Keratinocyte (primary cell): ENCODE measurements around the gene CDH8. TPM values are rescaled to one million over a fixed set of nuclear protein-coding genes. Genes with fewer than 3 reads are reported as not detected.

Experiments used
- DNase-seq: peaks from one replicate; pipeline ENCODE4 v3.0.0-alpha.2; 2011; ENCODE audit warnings: low read depth, missing footprints, low spot score
- FAIRE-seq: peaks from 2 replicates; lab custom pipeline; 2011; peaks lifted over from hg19 to GRCh38; lab: Jason Lieb, UNC
- H2AFZ ChIP-seq: 2 replicates; pipeline ENCODE4 v1.6.0; 2012; ENCODE audit warnings: low read length, control low read depth, inconsistent platforms; ENCODE audit not compliant: control insufficient read depth
- H3K27ac ChIP-seq: 2 replicates; pipeline ENCODE4 v1.5.1; 2011; ENCODE audit warnings: low read length; ENCODE audit not compliant: control insufficient read depth, insufficient read depth
- H3K27me3 ChIP-seq: 3 replicates; pipeline ENCODE4 v1.6.0; 2011; ENCODE audit warnings: low read length; ENCODE audit not compliant: control insufficient read depth, insufficient read depth; ENCODE audit errors: extremely low read depth
- H3K36me3 ChIP-seq, 2 experiments: 2 replicates in 1 of 2; 3 replicates in 1 of 2; pipeline ENCODE4 v1.5.1; 2011; ENCODE audit warnings: low read length in 2 of 2, mild to moderate bottlenecking in 1 of 2; ENCODE audit not compliant: control insufficient read depth in 2 of 2, insufficient read depth in 2 of 2; ENCODE audit errors: extremely low read depth in 1 of 2
- H3K4me1 ChIP-seq: 3 replicates; pipeline ENCODE4 v1.5.1; 2011; ENCODE audit warnings: low read length; ENCODE audit not compliant: control insufficient read depth, insufficient read depth; ENCODE audit errors: extremely low read depth
- H3K4me2 ChIP-seq: 3 replicates; pipeline ENCODE4 v1.6.0; 2011; ENCODE audit warnings: low read depth, low read length; ENCODE audit not compliant: control insufficient read depth, insufficient read depth; ENCODE audit errors: extremely low read depth
- H3K4me3 ChIP-seq, 3 experiments: fragments of 200-600 bp in 1 of 3; sonication (generic) in 1 of 3; 2 replicates in 2 of 3; 3 replicates in 1 of 3; pipeline ENCODE4 v1.5.1; 2011 to 2016; ENCODE audit warnings: low read length in 3 of 3, mild to moderate bottlenecking in 3 of 3, control low read depth in 2 of 3, inconsistent platforms in 1 of 3, low read depth in 1 of 3, mixed read lengths in 1 of 3, mixed run types in 1 of 3, moderate library complexity in 1 of 3; ENCODE audit not compliant: control insufficient read depth in 2 of 3, insufficient read depth in 2 of 3; ENCODE audit errors: extremely low read depth in 1 of 3
- H3K79me2 ChIP-seq: 2 replicates; pipeline ENCODE4 v1.6.0; 2012; ENCODE audit warnings: low read length; ENCODE audit not compliant: control insufficient read depth, insufficient read depth
- H3K9ac ChIP-seq: 3 replicates; pipeline ENCODE4 v1.6.0; 2011; ENCODE audit warnings: low read length; ENCODE audit not compliant: control insufficient read depth, insufficient read depth; ENCODE audit errors: extremely low read depth
- H3K9me1 ChIP-seq: 3 replicates; pipeline ENCODE4 v1.6.0; 2011; ENCODE audit warnings: low read length; ENCODE audit not compliant: control insufficient read depth, insufficient read depth; ENCODE audit errors: extremely low read depth
- H3K9me3 ChIP-seq: 2 replicates; pipeline ENCODE4 v1.5.1; 2012; ENCODE audit warnings: low read depth, low read length; ENCODE audit not compliant: control insufficient read depth
- H4K20me1 ChIP-seq: 3 replicates; pipeline ENCODE4 v1.6.0; 2011; ENCODE audit warnings: low read length; ENCODE audit not compliant: control insufficient read depth, insufficient read depth; ENCODE audit errors: extremely low read depth
- EZH2 ChIP-seq: IDR thresholded peaks from one replicate; pipeline ENCODE4 v1.6.1; 2012; ENCODE audit warnings: inconsistent platforms, mild to moderate bottlenecking, low read length, moderate library complexity
- dilution Hi-C: fragments of 300-500 bp; cut with MboI; formaldehyde crosslinking; loops from one replicate; pipeline ENCODE4 v1.7.0; 2020; ENCODE audit warnings: low sequenced_read_pairs; ENCODE audit not compliant: extremely low pct_ligation_motif_present
- polyA plus RNA-seq, 5 experiments: library from polyadenylated mRNA; depleted of rRNA in 3 of 5; stranded (reverse) in 3 of 5; stranded (forward) in 1 of 5; unstranded in 1 of 5; fragments of >200 nt; gene quantifications; 1 replicate in 1 of 5; 2 replicates in 3 of 5; 3 replicates in 1 of 5; pipeline versions ENCODE4 v1.2.1 to v1.2.3, GENCODE V29; 2011 to 2012; ENCODE audit warnings: missing spikeins in 2 of 5, low read depth in 1 of 5, low replicate concordance in 1 of 5
- TF ChIP-seq, protein P1 (sequence below), 3 experiments: IDR thresholded peaks in 1 of 3; conservative IDR thresholded peaks in 1 of 3; optimal IDR thresholded peaks in 1 of 3; 2 replicates in 2 of 3; 3 replicates in 1 of 3; pipeline versions ENCODE3 to v1.5.1; 2011; ENCODE audit warnings: low read length in 3 of 3, mild to moderate bottlenecking in 3 of 3, moderate library complexity in 2 of 3, control low read depth in 1 of 3, inconsistent platforms in 1 of 3; ENCODE audit not compliant: insufficient read depth in 2 of 3; ENCODE audit errors: extremely low read depth in 1 of 3

CDH8 gene
- polyA plus RNA-seq, 1 donor (not counting 4 experiments of a cell fraction or from before 2014, with no cell fraction given): 0.18 TPM

DNA sequence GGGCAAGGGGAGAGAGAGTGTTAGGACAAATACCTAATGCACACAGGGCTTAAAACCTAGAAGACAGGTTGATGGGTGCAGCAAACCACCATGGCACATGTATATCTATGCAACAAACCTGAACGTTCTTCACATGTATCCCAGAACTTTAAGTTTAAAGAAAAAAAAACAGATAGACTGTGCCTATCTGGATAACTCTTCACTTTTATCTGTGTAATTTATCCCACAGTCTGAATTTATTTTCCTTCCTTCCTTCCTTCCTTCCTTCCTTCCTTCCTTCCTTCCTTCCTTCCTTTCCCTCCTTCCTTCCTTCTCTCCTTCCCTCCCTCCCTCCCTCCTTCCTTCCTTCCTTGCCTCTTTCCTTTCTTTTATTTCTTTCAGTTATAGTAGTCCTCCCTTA is 370.7 kb downstream of the CDH8 start:
- Histone ChIP-seq H3K4me3 (no peak overlapping the region), H4K20me1 (no peaks in the 10 kb centered on the region), H3K9me1 (no peaks in the 10 kb centered on the region), H3K4me2 (no peak overlapping the region), H3K27ac (no peak overlapping the region), H3K36me3 (no peaks in the 10 kb centered on the region), H3K4me1 (no peaks in the 10 kb centered on the region), H3K9me3 (no peaks in the 10 kb centered on the region), H2AFZ (no peak overlapping the region), H3K79me2 (no peaks in the 10 kb centered on the region), H3K9ac (no peak overlapping the region), H3K27me3 (no peaks in the 10 kb centered on the region)
- no peak for FAIRE-seq
- dilution Hi-C loops: no loop called here
- no peak for DNase-seq
- TF ChIP-seq, protein P1, sequence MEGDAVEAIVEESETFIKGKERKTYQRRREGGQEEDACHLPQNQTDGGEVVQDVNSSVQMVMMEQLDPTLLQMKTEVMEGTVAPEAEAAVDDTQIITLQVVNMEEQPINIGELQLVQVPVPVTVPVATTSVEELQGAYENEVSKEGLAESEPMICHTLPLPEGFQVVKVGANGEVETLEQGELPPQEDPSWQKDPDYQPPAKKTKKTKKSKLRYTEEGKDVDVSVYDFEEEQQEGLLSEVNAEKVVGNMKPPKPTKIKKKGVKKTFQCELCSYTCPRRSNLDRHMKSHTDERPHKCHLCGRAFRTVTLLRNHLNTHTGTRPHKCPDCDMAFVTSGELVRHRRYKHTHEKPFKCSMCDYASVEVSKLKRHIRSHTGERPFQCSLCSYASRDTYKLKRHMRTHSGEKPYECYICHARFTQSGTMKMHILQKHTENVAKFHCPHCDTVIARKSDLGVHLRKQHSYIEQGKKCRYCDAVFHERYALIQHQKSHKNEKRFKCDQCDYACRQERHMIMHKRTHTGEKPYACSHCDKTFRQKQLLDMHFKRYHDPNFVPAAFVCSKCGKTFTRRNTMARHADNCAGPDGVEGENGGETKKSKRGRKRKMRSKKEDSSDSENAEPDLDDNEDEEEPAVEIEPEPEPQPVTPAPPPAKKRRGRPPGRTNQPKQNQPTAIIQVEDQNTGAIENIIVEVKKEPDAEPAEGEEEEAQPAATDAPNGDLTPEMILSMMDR (optimal IDR thresholded peaks at IDR 0.05 in 1 of 3, IDR thresholded peaks at IDR 0.05 in 1 of 3, conservative IDR thresholded peaks at IDR 0.05 in 1 of 3; ENCODE audit: extremely low read depth in 1 of 3, insufficient read depth in 2 of 3, low read length in 3 of 3): no peak
- no peak for TF ChIP-seq EZH2

DNA sequence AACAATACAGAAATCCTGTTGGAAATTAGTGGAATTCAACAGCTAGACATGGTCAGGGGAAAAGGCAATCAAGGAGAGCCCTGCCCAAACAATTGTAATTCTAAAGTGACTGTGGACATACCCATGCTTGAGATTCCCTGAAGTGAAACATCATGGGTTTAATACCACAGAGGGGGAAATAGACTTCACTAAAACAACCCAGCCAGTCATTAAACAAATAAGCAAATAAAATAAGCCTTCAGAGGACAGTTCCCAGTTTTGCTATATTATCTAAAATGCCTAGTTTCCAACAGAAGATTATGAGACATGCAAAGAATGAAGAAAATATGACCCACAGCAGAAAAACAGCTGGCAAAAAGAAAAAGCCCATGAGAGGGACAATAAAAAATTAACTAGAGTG is 376.3 kb downstream of the CDH8 start:
- Histone ChIP-seq H3K36me3 (no peaks in the 10 kb centered on the region), H3K27ac (no peak overlapping the region), H3K4me3 (no peak overlapping the region), H2AFZ (no peak overlapping the region), H3K9me3 (no peaks in the 10 kb centered on the region), H3K9me1 (no peaks in the 10 kb centered on the region), H3K9ac (no peak overlapping the region), H3K4me1 (no peaks in the 10 kb centered on the region), H4K20me1 (no peaks in the 10 kb centered on the region), H3K4me2 (no peak overlapping the region), H3K27me3 (no peaks in the 10 kb centered on the region), H3K79me2 (no peaks in the 10 kb centered on the region)
- TF ChIP-seq EZH2: no peak
- TF ChIP-seq, protein P1 (optimal IDR thresholded peaks at IDR 0.05 in 1 of 3, IDR thresholded peaks at IDR 0.05 in 1 of 3, conservative IDR thresholded peaks at IDR 0.05 in 1 of 3; ENCODE audit: extremely low read depth in 1 of 3, insufficient read depth in 2 of 3, low read length in 3 of 3): no peak
- FAIRE-seq (no peak), DNase-seq (no peak)
- dilution Hi-C loops: no loop called here
